OCI-M2 (cell line): ENCODE results near the gene IQGAP2.

Experiments
- DNase-seq: peaks from one replicate; lab custom pipeline; 2025; ENCODE audit not compliant: unreplicated experiment; lab: John Stamatoyannopoulos, UW

IQGAP2 gene

GRCh38 chr5:76561959-76562358 is 158.9 kb downstream of the IQGAP2 start:
- DNase-seq = no peak

GRCh38 chr5:76565009-76565408 is 161.9 kb downstream of the IQGAP2 start:
- no peak for DNase-seq

- no peak for DNase-seq
Measured at GRCh38 chr5:76570153-76570552, 167.1 kb downstream of the IQGAP2 start.

GRCh38 chr5:76571559-76571958 is 168.5 kb downstream of the IQGAP2 start:
- no peak for DNase-seq

- DNase-seq = no peak
Measured at GRCh38 chr5:76576450-76576849, 173.4 kb downstream of the IQGAP2 start.

- no peak for DNase-seq
Measured at GRCh38 chr5:76576996-76577395, 173.9 kb downstream of the IQGAP2 start.

- DNase-seq = no peak
Measured at GRCh38 chr5:76579166-76579937, 176.3 kb downstream of the IQGAP2 start.

- DNase-seq = no peak
Measured at GRCh38 chr5:76580981-76581380, 177.9 kb downstream of the IQGAP2 start.

GRCh38 chr5:76582230-76583162 is 179.4 kb downstream of the IQGAP2 start:
- DNase-seq = no peak

- no peak for DNase-seq
Measured at GRCh38 chr5:76583163-76584047, 180.3 kb downstream of the IQGAP2 start.

GRCh38 chr5:76585783-76586217 is 182.7 kb downstream of the IQGAP2 start:
- no peak for DNase-seq

- no peak for DNase-seq
Measured at GRCh38 chr5:76586531-76586930, 183.4 kb downstream of the IQGAP2 start.

GRCh38 chr5:76590027-76590426 is 186.9 kb downstream of the IQGAP2 start:
- no peak for DNase-seq

- DNase-seq = no peak
Measured at GRCh38 chr5:76591366-76591765, 188.3 kb downstream of the IQGAP2 start.

- no peak for DNase-seq
Measured at GRCh38 chr5:76592692-76593091, 189.6 kb downstream of the IQGAP2 start.

- no peak for DNase-seq
Measured at GRCh38 chr5:76594107-76594506, 191.0 kb downstream of the IQGAP2 start.

- DNase-seq = no peak
Measured at GRCh38 chr5:76595755-76596481, 192.8 kb downstream of the IQGAP2 start.

- no peak for DNase-seq
Measured at GRCh38 chr5:76598531-76598930, 195.4 kb downstream of the IQGAP2 start.

GRCh38 chr5:76600716-76601115 is 197.6 kb downstream of the IQGAP2 start:
- no peak for DNase-seq

- DNase-seq = no peak
Measured at GRCh38 chr5:76601470-76601869, 198.4 kb downstream of the IQGAP2 start.
